Measurements from ENCODE around the gene COQ7.

COQ7 gene

GRCh38 chr16:19116711-19117449 lies 49.5 kb downstream of the COQ7 start:
- no peak for DNase-seq (ENCODE audit: low read depth)
- no peak overlapping the region for H3K4me3 ChIP-seq (ENCODE audit: low read depth, low read length)
- no peak for TF ChIP-seq CTCF (IDR thresholded peaks at IDR 0.05; ENCODE audit: low read depth, low read length, missing control alignments)

GRCh38 chr16:19118938-19119431 lies 51.6 kb downstream of the COQ7 start:
- no peak for TF ChIP-seq CTCF (IDR thresholded peaks at IDR 0.05; ENCODE audit: low read depth, low read length, missing control alignments)
- peak overlapping the region; percentile 44 for H3K4me3 ChIP-seq (ENCODE audit: low read depth, low read length)
- DNase-seq (ENCODE audit: low read depth), result no peak

GRCh38 chr16:19119564-19119963 lies 52.1 kb downstream of the COQ7 start:
- DNase-seq (ENCODE audit: low read depth), result no peak
- TF ChIP-seq CTCF (IDR thresholded peaks at IDR 0.05; ENCODE audit: low read depth, low read length, missing control alignments), result no peak
- peak overlapping the region; percentile 44; the same call in 1 of the 2 replicates for H3K4me3 ChIP-seq (ENCODE audit: low read depth, low read length)

GRCh38 chr16:19123535-19124178 lies 56.2 kb downstream of the COQ7 start:
- no peak overlapping the region for H3K4me3 ChIP-seq (ENCODE audit: low read depth, low read length)
- TF ChIP-seq CTCF (IDR thresholded peaks at IDR 0.05; ENCODE audit: low read depth, low read length, missing control alignments), result no peak
- no peak for DNase-seq (ENCODE audit: low read depth)

GRCh38 chr16:19126300-19126699 lies 58.9 kb downstream of the COQ7 start:
- DNase-seq (ENCODE audit: low read depth), result no peak
- no peak for TF ChIP-seq CTCF (IDR thresholded peaks at IDR 0.05; ENCODE audit: low read depth, low read length, missing control alignments)
- no peak overlapping the region for H3K4me3 ChIP-seq (ENCODE audit: low read depth, low read length)

GRCh38 chr16:19127205-19127604 lies 59.8 kb downstream of the COQ7 start:
- no peak for TF ChIP-seq CTCF (IDR thresholded peaks at IDR 0.05; ENCODE audit: low read depth, low read length, missing control alignments)
- no peak for DNase-seq (ENCODE audit: low read depth)
- no peak overlapping the region for H3K4me3 ChIP-seq (ENCODE audit: low read depth, low read length)
